NCI-H226 (cell line): ENCODE measurements around the gene RPS29.
"Not testable (repeated sequence)": the region's sequence is repeated elsewhere in the genome, so short reads cannot be mapped to it uniquely, and the experiment has no call there.

ENCODE experiments used
- DNase-seq: peaks from one replicate; pipeline ENCODE4 v3.0.0-alpha.2; 2015

RPS29 gene

GRCh38 chr14:49585803-49586672 is at the start of gene RPS29:
Gene RPS29, minus strand, starts transcription at chr14:49586380. Its CDS starts 34 bp downstream, at chr14:49586346.
- DNase-seq: peak; percentile 94

GRCh38 chr14:49634547-49635334 is 48.6 kb upstream of the RPS29 start, which contains the start of gene DNAAF2:
Gene DNAAF2, minus strand, starts transcription at chr14:49635244. Its CDS starts 95 bp downstream, at chr14:49635149.
- peak; percentile 45 for DNase-seq

- DNase-seq: peak; percentile 92
Measured at GRCh38 chr14:49633640-49634546, 47.7 kb upstream of the RPS29 start.

GRCh38 chr14:49623941-49624839 is 38.0 kb upstream of the RPS29 start:
- DNase-seq: peak; percentile 38

GRCh38 chr14:49623387-49623786 is 37.2 kb upstream of the RPS29 start:
- no peak for DNase-seq

GRCh38 chr14:49622022-49622607 is 35.9 kb upstream of the RPS29 start:
- DNase-seq: no peak

GRCh38 chr14:49621114-49621881 is 35.1 kb upstream of the RPS29 start:
- no peak for DNase-seq

- DNase-seq: peak; percentile 99
Measured at GRCh38 chr14:49620182-49621113, 34.3 kb upstream of the RPS29 start, which contains the start of the genes MGAT2 and RPL36AL. Gene MGAT2, plus strand, starts transcription at chr14:49620799. Its CDS starts 470 bp downstream, at chr14:49621269. Gene RPL36AL, minus strand, starts transcription at chr14:49620626. Its CDS starts 1,522 bp downstream, at chr14:49619104.

- no peak for DNase-seq
Measured at GRCh38 chr14:49619730-49620129, 33.5 kb upstream of the RPS29 start.

GRCh38 chr14:49619273-49619672 is 33.1 kb upstream of the RPS29 start:
- DNase-seq: not testable (repeated sequence)

GRCh38 chr14:49617852-49618519 is 31.8 kb upstream of the RPS29 start:
- no peak for DNase-seq

GRCh38 chr14:49615776-49616175 is 29.6 kb upstream of the RPS29 start:
- DNase-seq: peak; percentile 51

- no peak for DNase-seq
Measured at GRCh38 chr14:49614196-49614595, 28.0 kb upstream of the RPS29 start.

- DNase-seq: no peak
Measured at GRCh38 chr14:49612671-49613070, 26.5 kb upstream of the RPS29 start.

- DNase-seq: no peak
Measured at GRCh38 chr14:49612251-49612650, 26.1 kb upstream of the RPS29 start.

- DNase-seq: no peak
Measured at GRCh38 chr14:49607583-49607982, 21.4 kb upstream of the RPS29 start.

GRCh38 chr14:49598485-49599300 is 12.5 kb upstream of the RPS29 start, which contains the start of gene LRR1:
Gene LRR1, plus strand, starts transcription at chr14:49598940. Its CDS starts 81 bp downstream, at chr14:49599021.
- peak; percentile 75 for DNase-seq

- DNase-seq: no peak
Measured at GRCh38 chr14:49598189-49598484, 12.0 kb upstream of the RPS29 start.
